GM21447 (cell line): ENCODE measurements around the gene LSM14A.

Source experiments
- ATAC-seq: cut with Tn5 transposase; IDR thresholded peaks from one replicate; pipeline ENCODE4 v1.9.1; 2021; ENCODE audit not compliant: unreplicated experiment

LSM14A gene

GRCh38 chr19:34254046-34254697 lies 81.9 kb downstream of the LSM14A start, which contains the start of gene GARRE1:
Gene GARRE1, plus strand, starts transcription at chr19:34254554. Its CDS starts 45,920 bp downstream, at chr19:34300474.
- peak; percentile 84 for ATAC-seq

DNA sequence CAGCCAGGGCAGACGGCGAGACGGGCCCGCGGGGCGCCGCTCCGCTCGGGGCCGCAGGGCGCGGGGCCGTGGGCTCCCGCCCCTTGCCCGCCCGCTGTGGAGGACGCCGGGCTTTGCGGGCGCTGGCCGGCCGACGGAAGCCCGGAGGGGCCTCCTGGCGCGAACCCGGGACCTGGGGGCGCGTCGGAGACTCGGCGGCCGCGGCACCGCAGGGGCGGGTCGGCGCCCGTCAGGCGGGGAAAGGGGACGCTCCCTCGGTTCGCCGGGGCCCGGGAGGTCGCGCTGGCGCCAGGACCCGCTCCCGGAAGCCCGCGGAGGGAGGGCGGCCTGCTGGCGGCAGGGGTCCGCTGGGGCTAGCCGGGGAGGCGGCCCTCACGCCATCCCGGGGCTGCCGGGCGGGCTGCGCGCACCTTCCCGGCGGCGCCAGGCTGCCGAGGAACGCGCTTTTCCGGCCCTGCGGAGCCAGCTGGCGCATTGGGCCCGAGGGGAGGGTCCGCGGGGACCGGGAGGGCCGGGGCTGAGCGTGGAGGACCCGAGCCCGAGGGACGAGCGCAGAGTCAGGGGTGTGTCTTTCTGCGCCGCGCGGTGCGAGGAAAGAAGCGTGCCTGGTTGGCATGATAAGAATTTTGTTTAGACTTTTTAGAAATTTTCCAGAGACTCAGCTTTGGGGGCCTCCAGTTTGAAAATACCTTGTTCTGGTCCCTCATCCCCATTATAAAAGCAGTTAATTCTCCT lies 82.6 kb downstream of the LSM14A start:
- peak; percentile 57 for ATAC-seq

- no peak for ATAC-seq
These were observed 83.2 kb downstream of the LSM14A start for GRCh38 chr19:34255546-34255945.

GRCh38 chr19:34256835-34257558 lies 84.7 kb downstream of the LSM14A start:
- ATAC-seq = no peak

DNA sequence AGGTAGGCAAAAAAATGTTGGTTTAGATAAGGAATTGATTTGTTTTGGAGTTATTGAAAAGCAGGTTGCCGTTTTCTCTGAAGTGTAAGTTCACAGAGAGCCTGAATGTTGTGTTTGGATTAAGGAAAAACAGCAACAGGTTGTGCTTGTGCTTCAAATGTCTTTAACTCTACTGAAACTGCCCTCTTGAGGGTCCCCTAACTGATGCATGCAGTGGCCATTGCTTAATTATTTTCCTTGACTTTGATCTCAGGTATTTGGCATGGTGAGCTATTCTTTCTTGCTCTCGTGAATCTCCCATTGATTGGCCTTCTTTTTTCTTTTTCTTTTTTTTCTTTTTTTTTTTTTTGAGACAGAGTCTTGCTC lies 85.2 kb downstream of the LSM14A start:
- no peak for ATAC-seq

GRCh38 chr19:34259367-34260095 lies 87.2 kb downstream of the LSM14A start:
- ATAC-seq = no peak

DNA sequence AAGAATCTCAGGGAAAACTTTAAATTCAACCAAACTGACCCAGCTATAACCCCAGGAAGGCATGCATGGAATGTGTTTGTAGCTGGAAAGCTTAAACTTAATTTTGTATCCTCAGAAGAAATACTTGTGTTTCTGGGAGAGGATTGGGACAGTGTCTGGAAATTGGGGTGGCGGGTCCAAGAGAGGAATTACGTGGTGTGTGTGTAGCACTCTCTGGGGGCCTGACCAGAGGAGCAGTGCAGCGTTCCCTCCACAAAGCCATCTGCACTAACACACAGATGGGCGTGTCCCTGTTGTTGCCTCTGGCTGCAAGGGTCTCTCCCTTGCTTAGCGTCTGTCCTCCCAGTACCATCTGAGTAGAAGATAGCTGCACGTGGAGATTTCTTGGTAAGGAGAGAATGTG lies 88.5 kb downstream of the LSM14A start:
- no peak for ATAC-seq

DNA sequence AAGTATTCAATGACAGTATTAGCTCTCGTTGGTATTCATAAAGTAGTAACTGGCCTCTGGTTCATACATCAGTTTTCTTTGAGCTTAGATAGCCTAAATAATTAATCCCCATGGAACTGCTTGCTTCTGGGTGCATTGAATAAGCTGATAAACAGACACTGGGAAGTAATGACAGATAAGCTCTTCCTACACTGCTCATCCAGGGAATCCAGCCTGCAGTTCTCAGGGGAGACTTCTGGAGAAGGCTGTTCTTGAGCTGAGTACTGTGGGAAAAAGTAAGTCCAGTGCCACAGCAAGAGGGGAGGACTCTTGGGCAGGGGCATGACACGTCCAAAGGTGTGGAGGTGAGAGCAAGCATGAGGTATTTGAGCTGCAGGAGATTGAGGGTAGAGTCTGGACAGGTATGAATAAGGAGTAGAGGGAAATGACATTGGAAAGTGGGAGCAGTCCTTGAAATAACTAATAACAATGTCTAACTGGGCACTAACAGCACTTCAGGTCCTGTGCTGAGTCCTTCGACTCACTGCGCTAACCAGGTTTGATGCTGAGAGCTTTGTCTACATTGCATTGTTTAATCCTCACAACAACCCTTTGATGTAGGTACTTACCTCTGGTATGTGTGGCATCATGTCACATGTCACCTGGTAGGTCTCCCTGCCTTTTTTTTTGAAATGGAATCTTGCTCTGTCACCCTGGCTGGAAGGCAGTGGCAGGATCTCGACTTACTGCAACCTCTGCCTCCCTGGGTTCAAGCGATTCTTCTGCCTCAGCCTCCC lies 89.2 kb downstream of the LSM14A start:
- no peak for ATAC-seq

GRCh38 chr19:34263745-34264237 lies 91.5 kb downstream of the LSM14A start:
- ATAC-seq = no peak

GRCh38 chr19:34265221-34265650 lies 92.9 kb downstream of the LSM14A start:
- ATAC-seq = no peak

DNA sequence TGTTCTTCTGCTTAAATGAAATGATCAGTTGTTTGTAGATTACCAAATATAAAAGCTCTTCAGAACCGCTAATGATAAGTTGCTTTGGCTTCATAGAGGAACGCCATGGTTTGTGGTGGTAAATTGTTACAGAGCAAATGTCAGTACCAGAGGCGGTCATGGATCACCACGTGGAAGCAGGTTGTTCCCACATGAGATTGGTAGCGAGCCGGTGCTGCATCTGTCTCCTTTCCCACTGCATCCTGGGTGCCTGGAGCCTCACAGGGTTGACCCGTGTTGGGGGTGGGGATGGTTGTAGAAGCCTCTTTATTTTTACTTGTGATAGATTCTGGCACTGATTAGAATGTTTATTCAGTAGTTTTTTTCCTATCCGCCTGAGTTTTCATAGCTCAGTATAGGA lies 96.8 kb downstream of the LSM14A start:
- no peak for ATAC-seq

DNA sequence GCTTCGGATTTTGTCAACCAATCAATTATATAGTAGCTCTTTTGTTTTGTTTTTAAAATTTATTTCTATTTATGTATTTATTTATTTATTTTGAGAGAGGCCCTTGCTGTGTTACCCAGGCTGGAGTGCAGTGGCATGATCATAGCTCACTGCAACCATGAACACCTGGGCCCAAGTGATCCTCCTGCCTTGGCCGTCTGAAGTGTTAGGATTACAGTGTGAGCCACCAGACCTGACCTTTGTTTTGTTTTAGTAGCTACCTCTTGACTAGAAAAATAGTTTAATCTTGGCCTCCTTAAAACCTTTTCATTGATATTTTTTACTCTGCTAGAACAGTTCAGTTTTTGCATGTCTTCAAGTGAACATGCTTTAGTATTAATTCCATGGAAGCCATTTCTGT lies 97.2 kb downstream of the LSM14A start:
- ATAC-seq = no peak

DNA sequence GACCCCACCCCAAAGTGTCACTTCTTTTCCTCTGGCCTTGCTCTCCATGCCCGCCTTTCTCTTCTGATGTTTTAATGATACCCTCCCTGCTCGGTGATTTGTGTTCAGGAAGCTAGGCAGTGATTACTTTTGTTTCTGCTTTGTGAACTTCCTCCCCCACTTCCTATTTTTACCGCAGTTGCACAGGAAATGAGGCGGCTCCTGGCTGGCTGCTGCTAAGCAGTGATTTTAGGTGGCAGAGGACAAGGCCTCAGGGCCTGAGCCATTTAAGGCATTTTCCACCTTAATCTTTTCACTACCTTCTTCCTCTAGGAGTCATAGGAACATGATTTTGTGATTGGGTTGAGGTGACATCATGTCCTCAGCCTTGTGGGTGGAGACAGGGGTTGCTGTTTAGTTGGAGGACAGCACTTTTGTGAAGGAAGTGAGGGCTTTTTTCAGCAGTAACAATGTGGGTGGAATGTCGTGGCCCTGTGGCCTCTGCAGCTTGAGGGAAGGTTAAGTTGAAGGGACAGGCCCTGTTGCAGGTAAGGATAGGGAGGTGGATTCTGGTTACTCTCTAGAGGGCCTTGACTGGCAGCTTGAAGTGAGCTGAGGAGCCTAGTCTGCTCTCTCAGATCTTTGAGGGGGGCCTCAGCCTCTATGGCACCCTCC lies 97.8 kb downstream of the LSM14A start:
- peak; percentile 79 for ATAC-seq

- ATAC-seq = no peak
These were observed 100.8 kb downstream of the LSM14A start for GRCh38 chr19:34273121-34273520.

- no peak for ATAC-seq
These were observed 102.1 kb downstream of the LSM14A start for GRCh38 chr19:34274284-34274826.

DNA sequence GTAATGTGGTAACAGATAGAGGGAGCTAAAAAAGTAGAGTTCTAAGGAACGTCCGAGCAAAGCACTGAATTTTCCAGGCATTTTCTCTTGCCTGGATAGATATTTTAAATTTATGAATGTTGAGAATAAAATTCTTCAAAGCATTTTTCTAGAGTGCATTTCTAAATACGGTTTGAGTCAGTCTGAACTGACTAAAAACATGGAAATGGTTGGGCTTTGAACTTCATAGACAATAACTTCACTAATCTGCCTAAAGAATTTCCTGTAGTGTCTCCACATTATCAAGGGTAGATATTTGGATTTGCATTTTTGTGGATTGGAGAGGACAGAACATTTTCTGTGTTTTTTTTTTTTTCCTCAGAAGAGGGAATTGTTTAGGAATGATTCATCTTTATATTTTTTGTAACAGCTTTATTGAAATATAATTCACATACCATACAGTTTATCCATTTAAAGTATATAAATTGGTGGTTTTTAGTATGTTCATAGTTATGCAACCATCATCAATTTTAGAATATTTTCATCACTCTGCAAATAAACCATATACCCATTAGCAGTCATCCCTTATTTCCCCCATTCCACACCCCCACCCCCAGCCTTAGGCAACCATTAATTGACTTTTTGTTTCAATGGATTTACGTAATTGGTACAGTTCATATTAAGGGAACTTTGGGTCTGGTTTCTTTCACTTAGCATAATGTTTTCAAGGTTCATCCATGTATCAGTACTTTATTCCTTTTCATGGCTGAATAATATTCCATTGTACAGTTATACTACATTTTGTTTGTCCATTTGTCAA lies 102.7 kb downstream of the LSM14A start:
- ATAC-seq = no peak

DNA sequence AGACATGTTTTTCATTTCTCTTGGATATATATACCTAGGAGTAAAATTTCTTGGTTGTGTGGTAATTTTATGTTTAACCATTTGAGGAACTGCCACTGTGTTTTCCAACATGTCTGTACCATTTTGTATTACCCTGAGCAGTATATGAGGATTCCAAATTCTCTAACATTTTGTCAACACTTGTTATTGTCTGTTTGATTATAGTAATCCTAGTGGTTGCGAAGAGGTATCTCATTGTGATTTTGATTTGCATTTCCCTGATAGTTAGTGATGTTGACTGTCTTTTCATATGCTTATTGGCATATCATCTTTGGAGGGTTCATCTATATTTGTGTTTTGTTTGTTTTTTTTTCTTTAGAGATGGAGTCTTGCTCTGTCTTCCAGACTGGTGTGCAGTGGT lies 103.4 kb downstream of the LSM14A start:
- no peak for ATAC-seq

DNA sequence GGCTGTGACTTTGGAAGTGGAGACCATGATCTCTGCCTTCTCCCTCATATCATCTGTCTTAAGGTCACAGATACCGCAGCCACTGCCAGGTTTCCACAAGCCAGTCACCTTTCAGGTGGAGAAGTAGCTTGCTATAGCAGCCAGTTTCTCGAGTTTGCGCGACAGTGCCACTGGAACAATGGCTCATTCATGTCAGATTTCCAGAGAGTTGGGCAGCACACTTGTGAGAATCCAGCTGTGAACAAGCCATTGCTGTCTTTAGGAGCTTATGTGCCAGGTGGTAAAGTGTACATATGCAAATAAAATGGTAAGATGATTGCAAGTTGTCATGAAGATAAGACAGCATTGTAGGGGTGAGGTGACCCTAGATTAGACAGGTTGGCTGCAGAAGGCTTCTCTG lies 104.3 kb downstream of the LSM14A start:
- ATAC-seq = no peak

- no peak for ATAC-seq
These were observed 104.9 kb downstream of the LSM14A start for GRCh38 chr19:34277244-34277643.
